Measurements from ENCODE around the gene MTM1. TPM values are rescaled to one million over a fixed set of nuclear protein-coding genes. Genes with fewer than 3 reads are reported as not detected.
A peak's percentile ranks its signal among the peaks of the same experiment; 100 is the strongest.

The MTM1 gene
- total RNA-seq, 1 donor: 9.8 TPM

DNA sequence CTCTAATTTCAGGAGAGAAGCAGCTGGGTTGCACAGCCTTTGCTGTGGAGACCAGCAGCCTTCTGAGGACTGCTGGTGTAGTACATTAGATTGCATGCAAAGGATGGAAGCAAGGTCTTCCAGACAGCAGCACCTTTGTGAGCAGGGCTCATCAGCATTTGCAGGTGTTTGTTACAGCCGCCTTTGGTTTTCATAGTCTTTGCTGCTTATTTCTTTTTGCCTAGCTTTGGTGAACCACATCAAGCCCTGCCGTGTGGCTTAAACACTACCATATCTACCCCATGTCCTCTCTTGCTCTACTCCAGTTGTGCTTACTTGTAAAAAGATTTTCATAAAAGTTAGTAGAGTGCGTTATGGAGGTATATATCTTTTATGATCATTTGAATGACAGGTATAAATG lies 57.5 kb downstream of the MTM1 start:
- Histone ChIP-seq H4K20me1 (ENCODE audit: insufficient read depth, low read length) (no peaks in the 10 kb centered on the region), H3K36me3 (ENCODE audit: insufficient read depth, low read length) (peaks cover 6% of the 10 kb centered on the region), H3K79me2 (ENCODE audit: insufficient read depth, low read length) (no peaks in the 10 kb centered on the region), H3K4me1 (ENCODE audit: insufficient read depth, low read length) (no peaks in the 10 kb centered on the region), H3K9me3 (ENCODE audit: low read depth, low read length) (no peaks in the 10 kb centered on the region), H3K4me2 (ENCODE audit: insufficient read depth, low read length) (no peak overlapping the region), H3K27ac (ENCODE audit: low read depth, low read length) (no peak overlapping the region), H3K27me3 (ENCODE audit: insufficient read depth, low read length) (no peaks in the 10 kb centered on the region), H2AFZ (ENCODE audit: low read length) (no peak overlapping the region), H3K4me3 (ENCODE audit: insufficient read depth, low read length) (no peak overlapping the region)
- no peak for DNase-seq (ENCODE audit: insufficient read length, low spot score, missing footprints)
- TF ChIP-seq, protein P1, sequence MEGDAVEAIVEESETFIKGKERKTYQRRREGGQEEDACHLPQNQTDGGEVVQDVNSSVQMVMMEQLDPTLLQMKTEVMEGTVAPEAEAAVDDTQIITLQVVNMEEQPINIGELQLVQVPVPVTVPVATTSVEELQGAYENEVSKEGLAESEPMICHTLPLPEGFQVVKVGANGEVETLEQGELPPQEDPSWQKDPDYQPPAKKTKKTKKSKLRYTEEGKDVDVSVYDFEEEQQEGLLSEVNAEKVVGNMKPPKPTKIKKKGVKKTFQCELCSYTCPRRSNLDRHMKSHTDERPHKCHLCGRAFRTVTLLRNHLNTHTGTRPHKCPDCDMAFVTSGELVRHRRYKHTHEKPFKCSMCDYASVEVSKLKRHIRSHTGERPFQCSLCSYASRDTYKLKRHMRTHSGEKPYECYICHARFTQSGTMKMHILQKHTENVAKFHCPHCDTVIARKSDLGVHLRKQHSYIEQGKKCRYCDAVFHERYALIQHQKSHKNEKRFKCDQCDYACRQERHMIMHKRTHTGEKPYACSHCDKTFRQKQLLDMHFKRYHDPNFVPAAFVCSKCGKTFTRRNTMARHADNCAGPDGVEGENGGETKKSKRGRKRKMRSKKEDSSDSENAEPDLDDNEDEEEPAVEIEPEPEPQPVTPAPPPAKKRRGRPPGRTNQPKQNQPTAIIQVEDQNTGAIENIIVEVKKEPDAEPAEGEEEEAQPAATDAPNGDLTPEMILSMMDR (IDR thresholded peaks at IDR 0.05; ENCODE audit: extremely low read depth, low read depth, low read length): no peak

DNA sequence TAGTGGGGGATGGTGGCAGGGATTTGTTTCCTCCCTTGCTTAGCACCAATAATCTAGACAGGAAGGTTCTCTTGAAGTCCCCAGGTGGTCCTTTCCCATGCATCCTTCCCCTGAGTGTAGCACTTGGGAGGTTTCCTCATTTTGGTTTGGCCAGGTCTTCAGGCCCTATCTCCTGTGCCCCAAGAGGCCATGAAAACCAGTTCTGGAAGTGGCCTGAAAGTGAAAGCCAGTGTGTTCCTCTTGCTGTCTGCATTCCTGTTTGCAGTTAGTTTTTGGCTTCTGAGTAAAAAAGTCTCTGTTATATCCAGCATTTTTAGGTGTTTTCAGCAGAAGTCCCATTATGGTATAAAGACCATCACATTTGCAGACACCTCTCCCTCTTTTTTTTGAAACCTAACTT lies 59.5 kb downstream of the MTM1 start:
- Histone ChIP-seq H3K79me2 (ENCODE audit: insufficient read depth, low read length) (no peaks in the 10 kb centered on the region), H2AFZ (ENCODE audit: low read length) (no peak overlapping the region), H3K36me3 (ENCODE audit: insufficient read depth, low read length) (peaks cover 6% of the 10 kb centered on the region), H3K4me2 (ENCODE audit: insufficient read depth, low read length) (no peak overlapping the region), H3K27me3 (ENCODE audit: insufficient read depth, low read length) (no peaks in the 10 kb centered on the region), H3K4me3 (ENCODE audit: insufficient read depth, low read length) (no peak overlapping the region), H3K9me3 (ENCODE audit: low read depth, low read length) (no peaks in the 10 kb centered on the region), H3K27ac (ENCODE audit: low read depth, low read length) (no peak overlapping the region), H3K4me1 (ENCODE audit: insufficient read depth, low read length) (no peaks in the 10 kb centered on the region), H4K20me1 (ENCODE audit: insufficient read depth, low read length) (no peaks in the 10 kb centered on the region)
- DNase-seq (ENCODE audit: insufficient read length, low spot score, missing footprints): no peak
- TF ChIP-seq, protein P1 (IDR thresholded peaks at IDR 0.05; ENCODE audit: extremely low read depth, low read depth, low read length): no peak

DNA sequence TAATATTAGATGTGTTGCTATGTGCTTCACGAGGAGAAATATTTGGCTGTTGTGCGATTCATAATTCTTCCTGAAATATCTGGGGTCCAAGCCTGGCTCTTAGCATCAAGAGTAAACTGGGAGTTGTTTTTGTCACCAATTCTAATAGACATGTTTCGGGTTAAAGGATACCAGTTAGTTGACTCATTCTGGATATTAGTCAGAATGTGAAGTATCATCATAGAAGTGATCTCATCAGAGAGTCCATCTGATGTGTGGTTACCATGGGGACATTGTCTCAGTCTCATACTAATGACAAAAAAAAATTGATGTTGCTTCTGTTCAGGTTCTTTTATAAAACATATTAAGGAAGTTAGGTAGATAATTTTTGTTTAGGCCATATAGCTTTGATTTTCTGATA lies 67.5 kb downstream of the MTM1 start:
- H3K27ac ChIP-seq (ENCODE audit: low read depth, low read length): peak overlapping the region; percentile 53
- DNase-seq (ENCODE audit: insufficient read length, low spot score, missing footprints): peak; percentile 69
- no peaks in the 10 kb centered on the region for H3K79me2 ChIP-seq (ENCODE audit: insufficient read depth, low read length)
- H3K4me2 ChIP-seq (ENCODE audit: insufficient read depth, low read length): no peak overlapping the region
- TF ChIP-seq, protein P1 (IDR thresholded peaks at IDR 0.05; ENCODE audit: extremely low read depth, low read depth, low read length): no peak
- H3K36me3 ChIP-seq (ENCODE audit: insufficient read depth, low read length): no peaks in the 10 kb centered on the region
- H3K9me3 ChIP-seq (ENCODE audit: low read depth, low read length): no peaks in the 10 kb centered on the region
- no peaks in the 10 kb centered on the region for H3K4me1 ChIP-seq (ENCODE audit: insufficient read depth, low read length)
- no peak overlapping the region for H2AFZ ChIP-seq (ENCODE audit: low read length)
- H3K4me3 ChIP-seq (ENCODE audit: insufficient read depth, low read length): no peak overlapping the region
- H4K20me1 ChIP-seq (ENCODE audit: insufficient read depth, low read length): no peaks in the 10 kb centered on the region
- no peaks in the 10 kb centered on the region for H3K27me3 ChIP-seq (ENCODE audit: insufficient read depth, low read length)

DNA sequence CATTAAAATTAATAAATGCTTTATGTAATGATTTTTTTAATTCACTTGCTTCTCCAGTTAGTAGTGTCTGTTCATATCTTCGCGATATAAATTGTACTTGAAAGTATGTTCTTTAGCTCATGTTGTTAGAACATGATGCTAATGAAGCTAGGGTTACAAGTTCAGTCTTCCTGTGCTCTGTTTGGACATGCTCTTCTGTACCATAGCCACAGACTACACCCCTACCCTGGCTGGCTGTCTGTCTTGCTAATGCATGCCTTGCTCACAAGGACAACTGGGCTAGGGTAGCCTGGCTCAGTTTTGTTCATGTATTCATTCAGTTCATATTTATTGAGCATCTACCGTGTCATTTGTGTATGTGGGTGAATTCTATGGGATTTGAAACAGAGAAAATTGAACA lies 74.0 kb downstream of the MTM1 start:
- Histone ChIP-seq H3K27me3 (ENCODE audit: insufficient read depth, low read length) (no peaks in the 10 kb centered on the region), H3K4me3 (ENCODE audit: insufficient read depth, low read length) (no peak overlapping the region), H2AFZ (ENCODE audit: low read length) (no peak overlapping the region), H4K20me1 (ENCODE audit: insufficient read depth, low read length) (no peaks in the 10 kb centered on the region), H3K4me2 (ENCODE audit: insufficient read depth, low read length) (no peak overlapping the region), H3K36me3 (ENCODE audit: insufficient read depth, low read length) (peaks cover 5% of the 10 kb centered on the region), H3K27ac (ENCODE audit: low read depth, low read length) (no peak overlapping the region), H3K79me2 (ENCODE audit: insufficient read depth, low read length) (no peaks in the 10 kb centered on the region), H3K9me3 (ENCODE audit: low read depth, low read length) (no peaks in the 10 kb centered on the region), H3K4me1 (ENCODE audit: insufficient read depth, low read length) (no peaks in the 10 kb centered on the region)
- TF ChIP-seq, protein P1 (IDR thresholded peaks at IDR 0.05; ENCODE audit: extremely low read depth, low read depth, low read length): no peak
- DNase-seq (ENCODE audit: insufficient read length, low spot score, missing footprints): no peak
